ENCODE measurements around the gene CYSRT1.

GRCh38 chr9:137272241-137273094 is 47.5 kb downstream of the CYSRT1 start:
- TF ChIP-seq CTCF (IDR thresholded peaks at IDR 0.05) (no peak), EZH2phosphoT487 (IDR thresholded peaks at IDR 0.05) (no peak), EZH2 (IDR thresholded peaks at IDR 0.05) (no peak)

Data from neural progenitor cell (in vitro differentiated cells).